DOHH2 (cell line): Measurements from ENCODE around the gene BMX.

Experiments
- H3F3A ChIP-seq: fragments of 200-600 bp; sonication (generic), shearing (Covaris generic); 2 replicates; pipeline ENCODE4 v1.6.0; 2016; ENCODE audit warnings: antibody characterized with exemption, mild to moderate bottlenecking; ENCODE audit not compliant: control insufficient read depth, insufficient read depth
- H3K27ac ChIP-seq: fragments of 200-600 bp; sonication (generic); 2 replicates; pipeline ENCODE4 v1.5.1; 2014; ENCODE audit warnings: low read depth, mild to moderate bottlenecking, low read length, moderate library complexity
- H3K27me3 ChIP-seq: fragments of 200-600 bp; sonication (generic); 2 replicates; pipeline ENCODE4 v1.6.1; 2014; ENCODE audit warnings: mild to moderate bottlenecking, low read length, mixed read lengths; ENCODE audit not compliant: control insufficient read depth
- H3K36me3 ChIP-seq: fragments of 200-600 bp; sonication (generic); 2 replicates; pipeline ENCODE4 v1.6.1; 2014; ENCODE audit warnings: mild to moderate bottlenecking, low read length, moderate library complexity, mixed read lengths; ENCODE audit not compliant: control insufficient read depth
- H3K4me1 ChIP-seq: fragments of 200-600 bp; sonication (generic); 2 replicates; pipeline ENCODE4 v1.6.1; 2014; ENCODE audit warnings: mild to moderate bottlenecking, low read length, mixed read lengths; ENCODE audit not compliant: control insufficient read depth
- H3K4me2 ChIP-seq: fragments of 200-600 bp; sonication (generic); 2 replicates; pipeline ENCODE4 v1.6.0; 2014; ENCODE audit warnings: mild to moderate bottlenecking, low read length, moderate library complexity
- H3K4me3 ChIP-seq: fragments of 200-600 bp; sonication (generic); 2 replicates; pipeline ENCODE4 v1.5.1; 2014; ENCODE audit warnings: mild to moderate bottlenecking, low read length, mixed read lengths
- H3K79me2 ChIP-seq: fragments of 200-600 bp; sonication (generic); 2 replicates; pipeline ENCODE4 v1.6.1; 2014; ENCODE audit warnings: mild to moderate bottlenecking, low read length, mixed read lengths; ENCODE audit not compliant: control insufficient read depth
- H3K9me2 ChIP-seq: fragments of 200-600 bp; sonication (generic); replicated peaks from 2 replicates; pipeline ENCODE4 v1.6.1; 2014; ENCODE audit warnings: mild to moderate bottlenecking, low read length, mixed read lengths; ENCODE audit not compliant: control insufficient read depth
- H3K9me3 ChIP-seq: fragments of 200-600 bp; sonication (generic); 2 replicates; pipeline ENCODE4 v1.6.1; 2014; ENCODE audit warnings: antibody characterized with exemption, low read length, mixed read lengths; ENCODE audit not compliant: control insufficient read depth, insufficient read depth
- H4K20me1 ChIP-seq: fragments of 200-600 bp; sonication (generic); 2 replicates; pipeline ENCODE4 v1.6.0; 2014; ENCODE audit warnings: low read depth, mild to moderate bottlenecking, antibody characterized with exemption, low read length, moderate library complexity; ENCODE audit not compliant: control insufficient read depth, insufficient read depth
- EZH2phosphoT487 ChIP-seq: fragments of 200-600 bp; sonication (generic); IDR thresholded peaks from 2 replicates; pipeline ENCODE4 v1.6.1; 2017; ENCODE audit warnings: borderline replicate concordance, mild to moderate bottlenecking, antibody characterized with exemption, low read length, moderate library complexity, mixed read lengths
- TF ChIP-seq, protein P1 (sequence below): fragments of 200-600 bp; sonication (generic); IDR thresholded peaks from one replicate; pipeline ENCODE4 v1.5.1; 2014; ENCODE audit warnings: antibody characterized with exemption, mild to moderate bottlenecking, low read depth, low read length; ENCODE audit not compliant: poor library complexity, severe bottlenecking

The BMX gene

DNA sequence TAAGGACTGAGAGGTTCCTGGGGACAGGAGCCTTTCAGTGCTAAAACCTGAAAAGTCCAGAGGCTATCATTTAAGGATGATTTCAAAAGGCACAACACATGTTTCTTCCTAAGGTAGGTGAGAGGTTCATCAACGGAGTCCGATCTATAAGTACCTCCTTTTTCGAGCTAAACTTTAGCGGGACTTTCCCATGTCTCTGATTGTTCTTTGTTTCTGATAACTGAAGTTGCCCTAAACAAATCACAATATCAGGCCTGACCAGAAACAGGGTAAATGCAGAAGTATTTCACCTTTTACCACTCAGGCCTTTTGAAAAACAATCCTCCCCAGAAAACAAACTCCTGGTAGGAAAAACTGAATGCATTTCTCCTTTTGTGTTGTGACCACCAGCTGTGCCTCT, 25.1 kb upstream of the BMX start:
- Histone ChIP-seq H3K4me1 (no peaks in the 10 kb centered on the region), H3K4me2 (no peak overlapping the region), H3K27me3 (no peaks in the 10 kb centered on the region), H3F3A (no peaks in the 10 kb centered on the region), H3K36me3 (no peaks in the 10 kb centered on the region), H3K4me3 (no peak overlapping the region), H3K9me3 (no peaks in the 10 kb centered on the region), H3K9me2 (no peaks in the 10 kb centered on the region), H3K79me2 (no peaks in the 10 kb centered on the region), H3K27ac (no peak overlapping the region), H4K20me1 (no peaks in the 10 kb centered on the region)
- TF ChIP-seq EZH2phosphoT487: no peak
- TF ChIP-seq, protein P1, sequence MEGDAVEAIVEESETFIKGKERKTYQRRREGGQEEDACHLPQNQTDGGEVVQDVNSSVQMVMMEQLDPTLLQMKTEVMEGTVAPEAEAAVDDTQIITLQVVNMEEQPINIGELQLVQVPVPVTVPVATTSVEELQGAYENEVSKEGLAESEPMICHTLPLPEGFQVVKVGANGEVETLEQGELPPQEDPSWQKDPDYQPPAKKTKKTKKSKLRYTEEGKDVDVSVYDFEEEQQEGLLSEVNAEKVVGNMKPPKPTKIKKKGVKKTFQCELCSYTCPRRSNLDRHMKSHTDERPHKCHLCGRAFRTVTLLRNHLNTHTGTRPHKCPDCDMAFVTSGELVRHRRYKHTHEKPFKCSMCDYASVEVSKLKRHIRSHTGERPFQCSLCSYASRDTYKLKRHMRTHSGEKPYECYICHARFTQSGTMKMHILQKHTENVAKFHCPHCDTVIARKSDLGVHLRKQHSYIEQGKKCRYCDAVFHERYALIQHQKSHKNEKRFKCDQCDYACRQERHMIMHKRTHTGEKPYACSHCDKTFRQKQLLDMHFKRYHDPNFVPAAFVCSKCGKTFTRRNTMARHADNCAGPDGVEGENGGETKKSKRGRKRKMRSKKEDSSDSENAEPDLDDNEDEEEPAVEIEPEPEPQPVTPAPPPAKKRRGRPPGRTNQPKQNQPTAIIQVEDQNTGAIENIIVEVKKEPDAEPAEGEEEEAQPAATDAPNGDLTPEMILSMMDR: no peak

DNA sequence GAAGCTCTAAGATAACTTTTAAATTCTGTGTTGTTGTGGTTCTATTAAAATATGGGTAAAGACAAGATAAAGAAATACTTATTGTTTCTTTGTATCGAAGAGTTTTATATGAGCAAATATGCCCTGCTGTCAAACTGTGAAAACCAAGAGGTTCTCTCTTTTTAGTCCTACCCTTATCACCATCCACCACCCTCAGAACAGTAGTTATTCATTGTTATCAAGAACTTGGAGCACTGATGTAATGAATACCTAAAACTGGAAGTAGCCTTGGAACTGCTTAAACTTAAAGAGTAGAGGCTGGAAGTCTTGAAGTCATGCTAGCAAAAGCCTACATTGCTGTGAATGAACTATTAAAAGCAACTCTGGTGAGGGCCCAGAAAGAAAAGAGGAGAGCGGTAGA, 16.7 kb upstream of the BMX start:
- no peak overlapping the region for H3K27ac ChIP-seq
- H3K9me3 ChIP-seq: no peaks in the 10 kb centered on the region
- no peak for TF ChIP-seq EZH2phosphoT487
- TF ChIP-seq, protein P1: no peak
- no peaks in the 10 kb centered on the region for H3K4me1 ChIP-seq
- H3K4me2 ChIP-seq: no peak overlapping the region
- no peaks in the 10 kb centered on the region for H3K9me2 ChIP-seq
- H3F3A ChIP-seq: no peaks in the 10 kb centered on the region
- no peaks in the 10 kb centered on the region for H3K79me2 ChIP-seq
- H4K20me1 ChIP-seq: no peaks in the 10 kb centered on the region
- H3K36me3 ChIP-seq: no peaks in the 10 kb centered on the region
- no peak overlapping the region for H3K4me3 ChIP-seq
- no peaks in the 10 kb centered on the region for H3K27me3 ChIP-seq

DNA sequence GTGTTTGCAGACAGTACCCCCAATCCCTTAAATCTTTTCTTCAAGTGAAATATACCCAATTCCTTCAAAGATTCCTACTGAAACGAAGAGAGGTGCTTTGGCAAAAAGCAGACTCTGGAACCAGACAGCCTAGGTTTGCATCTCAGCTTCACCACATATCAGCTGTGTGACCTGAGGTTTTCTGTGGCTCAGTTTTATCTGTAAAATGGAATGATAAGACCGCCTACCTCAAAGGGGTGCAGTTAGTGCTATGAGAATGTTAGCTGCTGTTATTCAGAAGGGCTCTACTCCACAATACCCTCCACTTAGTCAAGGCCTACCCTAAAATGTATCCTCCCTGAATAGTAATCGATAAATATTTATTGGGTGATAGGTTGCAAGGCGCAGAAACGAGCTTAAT, 8.1 kb upstream of the BMX start:
- H4K20me1 ChIP-seq: no peaks in the 10 kb centered on the region
- no peak for TF ChIP-seq EZH2phosphoT487
- TF ChIP-seq, protein P1: no peak
- H3K4me1 ChIP-seq: no peaks in the 10 kb centered on the region
- H3K4me2 ChIP-seq: no peak overlapping the region
- H3K27ac ChIP-seq: no peak overlapping the region
- no peaks in the 10 kb centered on the region for H3F3A ChIP-seq
- H3K9me3 ChIP-seq: no peaks in the 10 kb centered on the region
- H3K27me3 ChIP-seq: no peaks in the 10 kb centered on the region
- H3K4me3 ChIP-seq: no peak overlapping the region
- H3K9me2 ChIP-seq: no peaks in the 10 kb centered on the region
- H3K36me3 ChIP-seq: no peaks in the 10 kb centered on the region
- no peaks in the 10 kb centered on the region for H3K79me2 ChIP-seq
